ENCODE data around the gene NFAM1.

GRCh38 chr22:42440728-42441127 is 8.5 kb upstream of the NFAM1 start:
- TF ChIP-seq CTCF (IDR thresholded peaks at IDR 0.05; ENCODE audit: extremely low read depth in 1 of 2, insufficient read depth in 1 of 2, low read depth in 1 of 2, low read length in 2 of 2) (no peak), POLR2A (IDR thresholded peaks at IDR 0.05; ENCODE audit: low read depth, low read length) (no peak), POLR2AphosphoS5 (IDR thresholded peaks at IDR 0.05; ENCODE audit: insufficient read depth, low read depth, low read length) (no peak)

All from endothelial cell of umbilical vein (primary cell).